Activated CD8-positive, alpha-beta memory T cell treated with anti-CD3 and anti-CD28 coated beads, Interleukin-2, amount 50 U/mL, for 1 hour (primary cell): ENCODE measurements around the gene GOLGA1.
"Not testable (repeated sequence)": the region's sequence is repeated elsewhere in the genome, so short reads cannot be mapped to it uniquely, and the experiment has no call there.

ENCODE experiments used
- DNase-seq: peaks from one replicate; pipeline ENCODE4 v3.0.0-alpha.2; 2020; ENCODE audit errors: extremely low read depth

Gene GOLGA1

GRCh38 chr9:124858330-124859046 is 82.4 kb downstream of the GOLGA1 start:
- DNase-seq = no peak

GRCh38 chr9:124857533-124858162 is 83.2 kb downstream of the GOLGA1 start:
- DNase-seq = no peak

- DNase-seq = no peak
These were observed 84.7 kb downstream of the GOLGA1 start for GRCh38 chr9:124855944-124856765.

GRCh38 chr9:124855566-124855943 is 85.3 kb downstream of the GOLGA1 start:
- DNase-seq = no peak

GRCh38 chr9:124854822-124855221 is 86.1 kb downstream of the GOLGA1 start:
- no peak for DNase-seq

GRCh38 chr9:124854161-124854560 is 86.7 kb downstream of the GOLGA1 start:
- no peak for DNase-seq

GRCh38 chr9:124853605-124854143 is 87.2 kb downstream of the GOLGA1 start:
- DNase-seq = no peak

- no peak for DNase-seq
These were observed 87.9 kb downstream of the GOLGA1 start, which contains the start of gene WDR38 for GRCh38 chr9:124852829-124853531. TSS of gene WDR38 (plus strand) at chr9:124853460. CDS start at chr9:124853532, 72 bp downstream.

GRCh38 chr9:124852121-124852828 is 88.6 kb downstream of the GOLGA1 start:
- DNase-seq = no peak

- no peak for DNase-seq
These were observed 91.1 kb downstream of the GOLGA1 start for GRCh38 chr9:124849801-124850200.

GRCh38 chr9:124846969-124847368 is 93.9 kb downstream of the GOLGA1 start:
- no peak for DNase-seq

- not testable (repeated sequence) for DNase-seq
These were observed 94.4 kb downstream of the GOLGA1 start for GRCh38 chr9:124846467-124846866.

GRCh38 chr9:124844291-124844690 is 96.6 kb downstream of the GOLGA1 start:
- DNase-seq = no peak

- no peak for DNase-seq
These were observed 97.3 kb downstream of the GOLGA1 start for GRCh38 chr9:124843456-124844034.

GRCh38 chr9:124841075-124841821 is 99.6 kb downstream of the GOLGA1 start:
- DNase-seq = no peak

GRCh38 chr9:124840300-124840833 is 100.5 kb downstream of the GOLGA1 start:
- no peak for DNase-seq

- DNase-seq = no peak
These were observed 101.1 kb downstream of the GOLGA1 start for GRCh38 chr9:124839612-124840299.

- DNase-seq = not testable (repeated sequence)
These were observed 102.2 kb downstream of the GOLGA1 start for GRCh38 chr9:124838567-124839275.
